GM18873 (cell line): ENCODE measurements around the gene ADAM30.

Source experiments
- ATAC-seq: cut with Tn5 transposase; IDR thresholded peaks from one replicate; pipeline ENCODE4 v1.9.1; 2021; ENCODE audit warnings: mild to moderate bottlenecking, moderate library complexity, moderate number of reproducible peaks; ENCODE audit not compliant: unreplicated experiment, low FRiP score

The ADAM30 gene

DNA sequence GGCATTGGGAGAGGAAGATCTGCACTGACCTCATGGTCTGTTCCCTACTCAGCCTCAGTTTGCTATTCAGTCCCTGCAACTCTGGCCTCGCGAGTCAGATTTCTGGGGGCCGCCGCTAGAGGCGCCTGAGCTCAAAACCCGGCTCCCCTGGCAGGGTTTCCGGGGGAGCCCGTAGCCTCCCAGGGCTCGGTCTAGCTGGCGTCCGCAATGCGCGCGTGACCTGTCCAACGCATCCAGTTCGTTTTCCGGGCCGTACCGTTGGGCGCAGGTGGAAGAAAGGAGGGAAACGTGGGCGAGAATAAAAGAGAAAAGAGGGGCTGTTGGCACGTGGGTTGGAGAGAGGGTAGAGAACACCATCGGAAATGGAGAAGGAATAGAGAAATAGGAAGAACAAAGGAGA is at the start of gene ADAM30:
Gene ADAM30 (minus strand): TSS at position 213 of the 400 bp plus-strand sequence. CDS start 179 bp downstream, at position 34.
- ATAC-seq, result no peak

DNA sequence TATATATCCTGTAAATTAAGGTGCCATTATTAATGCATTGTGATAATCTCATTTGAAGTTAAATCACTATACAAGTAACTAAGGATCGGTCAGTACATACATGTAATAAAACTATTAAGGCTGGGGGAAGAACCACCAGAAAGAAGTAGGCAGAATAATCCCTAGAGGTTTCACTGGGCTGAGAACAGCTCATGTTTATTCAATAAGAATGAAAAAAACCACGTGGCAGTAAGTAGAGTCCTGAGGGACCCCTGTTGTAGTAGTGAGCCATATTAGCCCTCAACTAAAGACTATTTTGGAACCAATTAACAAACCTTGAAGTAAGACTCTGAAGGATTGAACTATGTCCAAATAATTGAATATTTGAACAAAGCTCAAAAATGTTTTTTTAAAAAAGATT is 46.9 kb upstream of the ADAM30 start:
- ATAC-seq, result no peak

DNA sequence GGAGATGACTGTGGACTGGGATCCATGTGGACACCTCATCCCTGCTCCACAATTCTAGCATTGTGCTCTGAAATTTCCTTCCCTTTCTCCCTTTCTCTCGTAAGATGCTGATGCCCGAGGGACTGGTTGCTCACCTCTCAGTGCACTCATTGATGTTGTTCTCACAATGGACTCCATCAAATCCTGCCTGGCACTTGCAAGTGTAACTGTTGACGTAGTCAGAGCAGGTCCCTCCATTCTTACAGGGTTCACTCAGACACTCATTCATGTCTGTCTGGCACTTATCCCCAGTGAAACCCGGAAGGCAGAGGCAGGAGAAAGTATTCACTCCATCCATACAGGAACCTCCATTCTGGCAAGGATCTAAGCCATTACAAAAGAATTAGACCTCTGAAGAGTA is 45.1 kb upstream of the ADAM30 start:
- no peak for ATAC-seq

DNA sequence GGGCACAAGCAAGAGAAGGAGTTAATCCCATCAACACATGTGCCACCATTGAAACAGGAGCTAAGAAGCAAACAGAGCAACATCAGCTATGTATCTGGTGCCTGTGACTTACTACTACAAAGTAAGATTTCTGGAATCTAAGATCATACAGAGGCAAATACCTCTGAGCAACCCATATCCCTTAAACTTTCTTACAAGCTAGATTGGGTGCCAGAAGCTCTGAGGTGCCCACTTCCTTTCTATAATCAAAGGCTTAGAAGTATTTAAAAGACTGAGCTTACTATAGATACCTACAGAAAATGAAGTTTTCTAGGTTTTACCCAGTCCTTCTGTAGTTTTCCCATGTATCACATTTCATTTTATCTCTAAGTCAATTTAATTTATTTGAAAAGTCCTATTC is 44.4 kb upstream of the ADAM30 start:
- no peak for ATAC-seq

DNA sequence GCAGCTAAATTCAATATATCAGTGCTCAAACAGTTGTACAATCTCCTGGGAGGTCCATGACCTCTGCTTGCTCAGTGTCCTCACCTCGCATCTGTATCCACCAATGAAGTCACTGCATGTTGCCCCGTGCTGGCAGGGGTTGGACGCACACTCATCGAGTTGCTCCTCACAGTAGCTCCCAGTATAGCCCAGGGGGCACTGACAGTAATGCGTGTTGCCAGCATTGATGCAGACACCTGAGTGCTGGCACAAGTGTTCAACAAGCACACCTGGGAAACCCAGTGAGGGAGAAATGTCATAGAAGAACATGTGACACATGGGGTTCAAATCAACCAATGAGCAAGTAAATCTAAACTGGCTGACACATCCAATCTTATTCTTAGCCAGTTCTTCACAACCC is 40.9 kb upstream of the ADAM30 start:
- no peak for ATAC-seq

DNA sequence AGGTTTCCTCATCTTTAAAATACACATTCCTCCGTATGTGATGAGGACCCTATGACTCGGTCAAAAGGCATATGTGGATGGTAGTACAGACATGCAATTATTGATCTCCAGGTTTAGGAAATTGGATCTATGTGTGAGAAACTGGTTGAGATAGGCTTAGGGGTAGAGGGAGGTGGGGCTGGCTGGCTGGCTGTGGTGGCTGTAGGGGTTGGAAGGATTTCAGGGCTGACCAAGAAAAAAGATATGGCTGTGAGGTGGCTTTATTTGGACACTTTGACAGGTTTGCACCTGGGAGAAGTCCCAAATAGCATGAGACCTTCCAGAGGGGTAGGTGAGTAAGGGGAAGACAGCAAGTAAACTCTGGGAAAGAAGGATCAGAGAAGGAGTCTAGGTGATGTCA is 39.6 kb upstream of the ADAM30 start:
- ATAC-seq, result no peak

DNA sequence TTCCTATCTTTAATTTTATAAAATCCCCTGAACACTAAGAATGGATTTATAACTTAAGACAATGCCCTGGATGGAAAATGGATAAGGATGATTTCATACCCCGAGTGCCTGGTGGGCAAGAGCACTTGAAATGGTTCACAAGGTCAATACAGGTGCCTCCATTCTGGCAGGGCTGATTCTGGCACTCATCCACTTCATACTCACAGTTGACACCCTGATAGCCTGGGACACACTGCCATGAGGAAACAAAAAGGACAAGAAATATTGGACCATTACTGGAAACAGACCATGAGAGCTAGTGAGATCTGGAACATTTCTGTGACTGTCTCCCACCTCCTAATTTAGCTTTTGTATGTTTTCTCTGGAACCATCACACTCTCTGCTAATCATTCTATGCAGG is 39.1 kb upstream of the ADAM30 start:
- no peak for ATAC-seq

DNA sequence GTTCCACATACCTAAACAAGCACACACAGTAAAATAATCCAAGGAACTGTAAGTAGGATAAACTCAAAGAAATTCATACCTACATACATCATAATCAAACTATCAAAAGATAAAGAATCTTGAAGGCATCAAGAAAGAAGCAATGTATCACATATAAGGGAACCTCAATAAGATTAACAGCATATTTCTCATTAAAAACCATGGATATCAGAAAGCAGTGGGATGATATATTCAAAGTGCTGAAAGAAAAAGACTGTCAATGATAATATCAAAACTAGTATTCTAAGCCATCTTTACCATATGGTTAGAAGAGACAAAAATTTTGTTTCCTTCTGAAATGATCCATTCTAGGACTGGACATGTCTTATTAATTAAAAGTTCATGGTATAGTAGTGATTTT is 37.1 kb upstream of the ADAM30 start:
- ATAC-seq, result no peak

DNA sequence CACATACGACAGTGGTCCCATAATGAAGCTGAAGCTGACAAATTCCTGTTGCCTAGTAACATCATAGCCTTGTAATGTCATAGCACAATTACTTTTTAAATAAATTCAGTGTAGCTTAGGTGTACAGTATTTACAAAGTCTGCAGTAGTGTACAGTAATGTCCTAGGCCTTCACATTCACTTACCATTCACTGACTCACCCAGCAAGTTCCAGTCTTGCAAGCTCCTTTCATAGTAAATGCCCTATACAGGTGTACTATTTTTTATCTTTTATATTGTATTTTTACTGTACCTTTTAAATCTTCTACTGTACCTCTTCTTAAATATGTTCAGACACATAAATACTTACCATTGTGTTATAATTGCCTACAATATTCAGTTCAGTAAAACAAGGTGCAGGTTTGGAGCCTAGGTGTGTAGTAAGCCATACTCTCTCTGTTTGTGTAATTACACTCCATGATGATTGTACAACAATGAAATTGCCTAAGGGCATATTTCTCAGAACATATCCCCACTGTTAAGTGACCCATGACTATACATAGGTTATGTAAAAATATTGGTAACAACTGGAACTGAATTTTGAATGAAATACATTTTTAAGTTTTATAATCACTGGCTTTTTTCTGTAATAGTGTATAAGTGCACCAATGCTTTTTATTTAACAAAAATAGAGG is 33.5 kb upstream of the ADAM30 start:
- no peak for ATAC-seq

DNA sequence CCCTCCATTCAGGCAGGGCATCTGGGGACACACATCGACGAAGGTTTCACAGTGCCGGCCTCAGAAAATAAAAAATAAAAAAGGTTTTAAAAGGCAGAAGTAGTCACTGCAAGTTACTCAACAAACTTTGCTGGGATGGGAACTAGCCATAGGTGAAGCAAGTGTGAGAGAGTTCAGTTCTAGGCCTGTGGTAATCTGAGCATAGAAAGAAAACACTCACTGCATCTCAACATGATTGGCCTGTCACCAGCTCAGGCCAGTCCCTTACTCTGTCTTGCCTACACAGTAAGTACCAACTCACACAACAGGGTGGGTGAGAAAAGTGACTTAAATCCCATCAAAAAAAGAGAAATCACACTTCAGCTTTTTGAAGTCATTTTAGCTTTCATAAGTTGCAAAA is 30.2 kb upstream of the ADAM30 start:
- no peak for ATAC-seq

DNA sequence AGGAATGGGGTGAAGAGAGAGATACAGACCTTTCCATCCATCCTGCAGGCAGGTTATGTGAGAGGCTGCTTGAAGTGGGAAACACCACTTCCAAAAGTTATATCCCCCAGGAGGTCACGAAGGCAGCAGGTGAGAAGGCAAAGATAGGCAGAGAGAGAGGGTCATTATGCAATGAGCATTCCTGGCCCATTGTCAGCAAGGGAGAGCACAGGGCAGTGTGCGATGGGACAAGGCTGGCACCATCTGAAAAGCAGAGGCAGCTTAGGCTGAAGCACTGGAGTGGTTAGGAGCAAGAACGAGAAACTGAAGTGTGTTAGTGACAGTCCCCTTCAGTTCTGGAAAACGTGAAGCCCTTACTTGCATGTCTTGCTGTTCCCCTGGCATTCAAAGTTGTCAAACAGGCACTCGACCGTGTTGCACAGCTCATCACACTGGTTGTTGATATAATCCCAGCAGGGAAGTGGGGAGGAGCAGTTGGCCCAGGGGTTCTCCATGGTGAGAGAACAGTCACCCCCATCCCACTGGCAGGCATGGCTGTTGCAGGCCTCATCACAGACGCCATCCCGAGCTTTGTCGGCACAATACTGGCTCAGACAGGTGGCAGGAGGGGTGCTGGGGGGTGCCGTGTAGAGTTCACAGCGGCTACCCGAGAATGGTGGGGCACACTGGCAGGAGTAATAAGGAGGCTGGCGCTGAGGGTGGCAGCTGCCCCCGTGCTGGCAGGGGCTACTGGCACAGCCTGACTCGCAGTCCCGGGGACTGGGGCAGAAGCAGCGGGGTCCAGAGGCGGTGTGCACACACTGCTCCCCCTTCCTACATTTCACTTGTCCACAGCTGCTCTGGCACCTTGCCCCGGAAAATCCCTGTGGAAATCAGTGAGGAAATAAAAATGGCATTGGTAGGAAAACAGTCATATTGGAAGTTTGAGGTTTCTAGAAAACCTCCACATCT is 28.9 kb upstream of the ADAM30 start:
- no peak for ATAC-seq

DNA sequence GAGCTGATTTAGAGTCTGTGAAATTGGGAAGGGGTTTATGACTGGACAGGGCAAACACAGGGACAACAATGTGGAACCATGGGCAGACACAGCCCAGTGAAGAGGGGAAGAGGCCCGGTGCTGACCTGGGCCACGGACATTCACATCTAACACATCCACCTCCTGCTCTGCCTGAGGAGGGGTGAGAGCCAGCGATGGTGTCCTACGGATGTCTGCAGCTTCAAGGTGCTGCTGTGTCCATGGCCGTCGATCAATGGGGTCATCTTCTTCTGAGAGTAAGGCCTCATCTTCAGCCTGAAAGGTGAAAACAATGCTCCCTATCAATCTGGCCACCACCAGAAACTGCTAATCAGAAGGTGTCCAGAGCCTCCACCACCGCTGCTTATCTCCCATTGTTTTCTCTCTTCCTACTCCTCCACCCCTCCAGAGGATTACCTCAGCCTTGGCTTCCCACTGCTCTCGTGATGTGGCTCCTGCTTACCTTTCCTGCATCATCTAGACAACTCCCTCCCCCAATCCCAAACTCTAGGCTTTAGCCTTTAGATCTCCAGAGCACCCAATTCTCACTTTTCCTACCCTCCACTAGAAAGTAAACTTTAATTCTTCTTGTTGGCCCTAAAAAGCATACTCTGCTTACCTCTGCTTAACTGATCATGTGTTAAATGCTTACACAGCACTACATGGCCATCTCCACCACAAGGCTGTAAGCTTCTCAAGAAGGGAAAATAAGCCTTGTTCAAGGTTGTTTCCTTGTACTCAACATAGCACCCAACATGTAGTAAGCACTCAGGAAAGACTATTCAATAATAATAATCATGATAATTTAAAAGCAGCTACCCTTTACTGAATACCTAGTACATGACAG is 24.0 kb upstream of the ADAM30 start:
- no peak for ATAC-seq

DNA sequence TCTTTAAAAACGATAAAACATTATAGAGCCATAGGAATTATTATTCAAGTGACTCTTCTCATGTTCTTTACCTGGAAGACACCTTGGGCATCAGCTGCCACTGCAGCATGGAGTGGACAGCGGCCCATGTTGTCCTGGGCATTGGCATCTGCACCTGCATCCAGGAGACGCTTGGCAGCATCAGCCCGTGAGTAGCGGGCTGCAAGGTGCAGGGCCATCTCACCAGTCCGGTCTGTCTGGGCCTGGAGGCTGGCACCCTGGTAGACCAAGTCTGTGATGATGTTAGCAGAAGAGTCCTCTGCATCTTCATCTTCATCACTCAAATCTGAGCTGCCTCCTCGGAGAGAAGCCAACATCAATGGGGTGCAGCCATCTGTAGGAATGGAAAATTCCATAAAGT is 22.9 kb upstream of the ADAM30 start:
- ATAC-seq, result no peak

DNA sequence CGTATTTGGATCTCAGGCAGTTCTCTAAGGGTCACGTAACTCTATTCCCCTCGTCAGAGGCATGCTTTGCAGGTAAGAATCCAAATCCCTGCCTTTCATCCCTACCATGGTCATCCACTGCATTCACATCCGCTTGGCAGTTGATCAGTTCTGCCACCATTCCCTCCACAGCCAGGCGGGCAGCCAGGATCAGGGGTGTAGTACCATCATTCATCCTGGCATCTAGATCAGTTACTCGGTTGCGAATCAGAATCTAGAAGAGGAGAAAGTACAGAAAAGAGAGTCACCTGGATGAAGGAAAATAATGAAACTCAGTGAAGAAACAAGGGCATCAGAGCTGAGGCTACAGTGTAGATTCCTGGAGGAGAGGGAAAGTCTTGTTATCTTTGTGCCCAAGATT is 22.0 kb upstream of the ADAM30 start:
- no peak for ATAC-seq

DNA sequence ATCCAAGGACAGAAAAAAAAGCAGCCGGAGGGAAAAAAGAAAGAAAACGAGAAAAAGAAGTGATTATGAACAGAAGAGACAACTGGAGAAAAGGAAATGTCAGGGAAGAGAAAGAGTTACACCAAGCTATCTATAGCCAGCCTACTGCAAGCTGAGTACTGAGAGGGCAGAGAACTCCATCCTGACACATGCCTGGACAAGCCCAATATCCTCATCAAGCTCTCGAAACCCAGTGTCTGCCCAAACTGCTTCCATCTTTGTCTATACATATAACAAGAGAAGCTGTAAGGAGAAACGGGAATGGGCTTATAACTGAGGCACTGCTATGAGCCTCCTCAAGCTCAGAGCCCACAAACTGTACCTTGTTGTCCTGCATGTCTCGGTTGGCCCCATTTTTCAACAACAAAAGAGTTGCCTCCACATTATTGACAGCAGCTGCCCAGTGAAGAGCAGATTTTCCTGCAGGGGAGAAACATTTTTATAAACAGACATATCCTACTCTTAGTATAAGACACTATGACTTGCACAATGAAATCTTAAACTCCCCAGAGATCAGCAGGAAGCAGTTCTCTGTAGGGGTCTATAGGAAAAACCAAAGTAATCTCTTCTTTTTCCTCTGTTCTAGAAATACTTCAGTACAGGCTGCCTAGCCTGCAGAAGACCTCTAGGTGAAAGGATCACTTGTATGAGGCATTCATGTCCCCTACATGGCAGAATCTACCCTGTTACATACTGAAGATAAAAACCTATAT is 21.2 kb upstream of the ADAM30 start:
- ATAC-seq, result no peak

DNA sequence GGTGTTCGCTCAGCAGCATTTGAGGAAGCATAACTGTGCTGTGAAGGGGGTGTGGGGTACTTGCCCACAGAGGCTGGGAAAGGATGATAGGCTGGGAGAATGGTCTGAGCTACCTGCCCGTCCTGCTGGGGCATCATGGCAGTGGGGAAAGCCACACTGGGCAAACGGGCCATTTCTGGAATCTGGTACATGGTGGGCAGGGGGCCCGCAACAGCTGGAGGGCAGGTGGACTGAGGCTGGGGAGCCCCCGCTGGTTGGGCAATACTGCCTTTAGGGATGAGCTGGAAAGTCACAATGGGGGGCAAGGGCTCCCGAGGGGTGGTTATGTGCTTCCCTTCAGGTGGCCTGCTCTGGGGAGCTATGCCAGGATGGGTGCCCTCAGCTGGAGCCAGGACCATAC is 19.2 kb upstream of the ADAM30 start:
- no peak for ATAC-seq

DNA sequence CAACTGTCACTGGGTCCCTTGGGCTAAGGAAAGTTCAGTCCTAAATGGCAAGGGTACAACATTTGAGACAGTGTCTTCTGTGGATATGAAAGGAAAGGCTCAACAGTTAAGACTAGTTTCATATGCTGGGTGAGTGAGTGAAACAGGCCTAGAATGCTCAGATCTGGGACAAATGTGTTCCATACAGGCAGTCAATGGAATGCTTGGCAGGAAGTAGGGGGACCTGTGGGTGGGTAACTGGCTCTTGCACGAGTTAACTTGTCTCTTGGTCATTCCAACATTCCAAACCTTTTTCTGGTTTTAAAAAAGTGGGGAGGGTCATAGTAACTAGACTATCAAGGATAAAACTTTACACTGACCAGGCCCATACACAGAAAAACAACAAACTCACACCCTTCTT is 17.8 kb upstream of the ADAM30 start:
- no peak for ATAC-seq

DNA sequence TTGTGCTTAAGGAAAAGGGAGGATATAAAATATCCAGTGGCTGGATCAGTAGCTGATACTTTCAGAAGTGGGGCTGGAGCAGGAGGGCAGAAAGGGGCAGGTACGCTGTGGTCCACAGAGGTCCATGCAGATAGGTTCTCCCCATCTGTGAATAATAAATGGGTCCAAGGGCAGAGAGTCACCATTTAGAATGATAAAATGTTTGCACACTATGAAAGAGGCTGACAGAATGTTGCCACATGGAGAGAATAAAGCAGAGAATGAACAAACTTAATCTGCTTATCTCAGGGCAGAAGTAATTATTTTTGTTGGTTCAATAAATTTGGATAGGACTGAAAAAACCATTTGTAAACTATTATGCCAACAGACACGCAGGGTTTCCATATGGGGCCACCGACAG is 16.6 kb upstream of the ADAM30 start:
- ATAC-seq, result no peak

DNA sequence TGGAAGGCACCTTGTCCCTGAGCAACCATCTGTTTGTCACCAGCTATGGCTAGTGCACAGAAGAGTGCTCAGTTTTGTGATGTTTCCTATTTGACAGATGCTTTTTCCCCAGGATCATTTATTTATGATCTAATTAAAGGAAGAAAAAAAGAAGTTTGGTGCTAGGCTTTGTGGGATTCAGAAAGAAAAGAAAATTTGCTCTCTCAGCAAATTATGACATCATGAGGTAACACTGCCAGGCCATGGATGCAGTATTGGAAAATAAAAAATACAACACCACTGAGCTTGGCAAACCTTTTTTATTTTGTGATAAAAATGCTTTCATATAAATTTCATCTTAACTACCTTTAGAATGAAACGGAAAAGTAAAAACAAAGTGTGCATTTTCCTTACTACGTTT is 15.5 kb upstream of the ADAM30 start:
- ATAC-seq, result no peak

DNA sequence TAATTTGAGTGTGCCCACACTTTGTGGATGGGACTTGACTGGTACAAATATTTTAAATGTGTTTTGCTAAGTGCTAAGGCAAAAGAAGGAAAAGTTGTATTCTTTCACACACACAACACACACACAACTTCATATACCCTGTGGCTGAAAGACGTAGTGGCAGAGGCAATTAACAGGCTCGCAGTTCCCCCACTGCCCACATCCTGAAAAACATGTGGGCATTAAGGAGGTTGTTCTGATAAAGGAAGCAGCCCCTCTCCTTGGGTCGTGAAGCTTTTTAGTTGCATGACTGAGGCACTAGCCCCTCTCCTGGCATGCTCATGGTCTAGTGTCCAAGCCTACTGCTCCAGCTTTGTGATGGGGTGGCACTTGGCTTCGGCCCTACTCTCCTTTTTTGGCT is 14.3 kb upstream of the ADAM30 start:
- no peak for ATAC-seq
